CD14-positive monocyte (primary cell): ENCODE measurements around the gene GTF2A1L. TPM values are rescaled to one million over a fixed set of nuclear protein-coding genes. Genes with fewer than 3 reads are reported as not detected.
A peak's percentile ranks its signal among the peaks of the same experiment; 100 is the strongest.
"Not testable (repeated sequence)": the region's sequence is repeated elsewhere in the genome, so short reads cannot be mapped to it uniquely, and the experiment has no call there.

Source experiments
- DNase-seq, 3 donors: peaks; one replicate each; pipeline ENCODE4 v3.0.0-alpha.2; 2011 to 2022
- H2AFZ ChIP-seq: 2 replicates; pipeline ENCODE4 v1.6.0; 2012; ENCODE audit warnings: mild to moderate bottlenecking, low read depth, low read length, inconsistent platforms; ENCODE audit not compliant: insufficient read depth, poor library complexity, severe bottlenecking
- H3K27ac ChIP-seq, 2 donors: 1 replicate in 1 of 2; 2 replicates in 1 of 2; pipeline ENCODE4 v1.5.1; 2012 to 2013; ENCODE audit warnings: low read length in 2 of 2, control low read depth in 1 of 2, inconsistent platforms in 1 of 2, low read depth in 1 of 2, mild to moderate bottlenecking in 1 of 2
- H3K27me3 ChIP-seq, 2 donors: one replicate each; pipeline versions ENCODE4 v1.6.0 to v1.6.1; 2011 to 2013; ENCODE audit warnings: low read length in 2 of 2; ENCODE audit not compliant: control insufficient read depth in 2 of 2, insufficient read depth in 2 of 2
- H3K36me3 ChIP-seq, 2 donors: replicated peaks in 1 of 2; 1 replicate in 1 of 2; 2 replicates in 1 of 2; pipeline versions ENCODE4 v1.5.1 to v1.6.1; 2012 to 2013; ENCODE audit warnings: low read length in 2 of 2, control low read depth in 1 of 2, inconsistent platforms in 1 of 2, mild to moderate bottlenecking in 1 of 2; ENCODE audit not compliant: insufficient read depth in 2 of 2, control insufficient read depth in 1 of 2
- H3K4me1 ChIP-seq, 2 donors: 1 replicate in 1 of 2; 2 replicates in 1 of 2; pipeline versions ENCODE4 v1.5.1 to v1.6.1; 2012 to 2013; ENCODE audit warnings: low read length in 2 of 2, control low read depth in 1 of 2, inconsistent platforms in 1 of 2, mild to moderate bottlenecking in 1 of 2, moderate library complexity in 1 of 2; ENCODE audit not compliant: insufficient read depth in 2 of 2, control insufficient read depth in 1 of 2
- H3K4me2 ChIP-seq: replicated peaks from 2 replicates; pipeline ENCODE3; 2012; ENCODE audit warnings: low read length, moderate library complexity, mild to moderate bottlenecking; ENCODE audit not compliant: poor library complexity, severe bottlenecking; ENCODE audit errors: extremely low read depth
- H3K4me3 ChIP-seq, 3 experiments: fragments of 200-600 bp in 1 of 3; sonication (generic) in 1 of 3; replicated peaks in 1 of 3; 1 replicate in 2 of 3; 2 replicates in 1 of 3; pipeline ENCODE4 v1.5.1; 2011 to 2013; ENCODE audit warnings: low read length in 3 of 3, mild to moderate bottlenecking in 3 of 3, control low read depth in 2 of 3, low read depth in 2 of 3, inconsistent platforms in 1 of 3, moderate library complexity in 1 of 3
- H3K79me2 ChIP-seq: 2 replicates; pipeline ENCODE4 v1.6.0; 2012; ENCODE audit warnings: mild to moderate bottlenecking, control low read depth, inconsistent platforms, low read length, moderate library complexity; ENCODE audit not compliant: insufficient read depth
- H3K9ac ChIP-seq: 2 replicates; pipeline ENCODE4 v1.6.0; 2017; ENCODE audit warnings: low read length, mild to moderate bottlenecking; ENCODE audit not compliant: insufficient read depth, poor library complexity, severe bottlenecking
- H3K9me3 ChIP-seq, 2 donors: replicated peaks in 1 of 2; 1 replicate in 1 of 2; 2 replicates in 1 of 2; pipeline versions ENCODE4 v1.5.1 to v1.6.1; 2012 to 2013; ENCODE audit warnings: low read length in 2 of 2, control low read depth in 1 of 2; ENCODE audit not compliant: control insufficient read depth in 1 of 2, insufficient read depth in 1 of 2
- H4K20me1 ChIP-seq: 2 replicates; pipeline ENCODE4 v1.6.0; 2012; ENCODE audit warnings: mild to moderate bottlenecking, low read length, control low read depth, moderate library complexity; ENCODE audit not compliant: insufficient read depth
- H3K27ac Mint-ChIP-seq, 7 donors: one replicate each; pipeline ENCODE4 v1.8.0; 2020; ENCODE audit warnings: mild to moderate bottlenecking in 7 of 7, mixed read lengths in 7 of 7, moderate library complexity in 6 of 7, inconsistent platforms in 2 of 7
- H3K27me3 Mint-ChIP-seq, 3 donors: one replicate each; pipeline ENCODE4 v1.8.0; 2021 to 2022; ENCODE audit warnings: low read depth in 3 of 3, mild to moderate bottlenecking in 3 of 3, mixed read lengths in 3 of 3, moderate library complexity in 3 of 3, inconsistent platforms in 1 of 3
- H3K36me3 Mint-ChIP-seq, 2 donors: one replicate each; pipeline ENCODE4 v1.8.0; 2020; ENCODE audit warnings: mixed read lengths in 2 of 2, inconsistent platforms in 1 of 2, mild to moderate bottlenecking in 1 of 2
- H3K4me1 Mint-ChIP-seq: one replicate; pipeline ENCODE4 v1.8.0; 2020; ENCODE audit warnings: mild to moderate bottlenecking, mixed read lengths
- H3K4me3 Mint-ChIP-seq, 2 donors: one replicate each; pipeline ENCODE4 v1.8.0; 2020; ENCODE audit warnings: mild to moderate bottlenecking in 2 of 2, mixed read lengths in 2 of 2, moderate library complexity in 1 of 2
- H3K9me3 Mint-ChIP-seq, 7 donors: one replicate each; pipeline ENCODE4 v1.8.0; 2020 to 2022; ENCODE audit warnings: mixed read lengths in 7 of 7, mild to moderate bottlenecking in 6 of 7, moderate library complexity in 6 of 7, inconsistent platforms in 2 of 7
- CTCF ChIP-seq: fragments of 200-600 bp; IDR thresholded peaks from one replicate; pipeline ENCODE4 v1.8.0; 2022; ENCODE audit warnings: antibody characterized with exemption, mild to moderate bottlenecking
- WGBS: methylation state at CpG from one replicate; pipeline ENCODE4 v1.1.5; 2013; ENCODE audit warnings: missing lambda C conversion rate; ENCODE audit not compliant: insufficient coverage; 5-methylcytosine and 5-hydroxymethylcytosine counted together
- intact Hi-C, 2 donors: fragments of 100-400 bp; cut with micrococcal nuclease; formaldehyde crosslinking; loops; one replicate each; pipeline versions ENCODE4 v1.15.0 to v1.15.1; 2023
- polyA plus RNA-seq, 3 donors: library from polyadenylated mRNA; depleted of rRNA in 1 of 3; unstranded in 2 of 3; stranded (reverse) in 1 of 3; fragments of 300-500 nt in 2 of 3; fragments of >200 nt in 1 of 3; fragmentation: Illumina TruSeq in 2 of 3; gene quantifications; 1 replicate in 2 of 3; 2 replicates in 1 of 3; pipeline ENCODE4 v1.2.3, GENCODE V29; 2012 to 2021

The GTF2A1L gene
- polyA plus RNA-seq, 3 donors, result not detected

GRCh38 chr2:48619526-48619925 lies 1.9 kb downstream of the GTF2A1L start:
- no peak overlapping the region for H3K27ac Mint-ChIP-seq
- no peak for DNase-seq
- no CpG with 5 or more reads among the region's 2 CpGs for WGBS

GRCh38 chr2:48620604-48621003 lies 2.9 kb downstream of the GTF2A1L start:
- Histone ChIP-seq H3K79me2 (no peaks in the 10 kb centered on the region), H3K9ac (no peak overlapping the region), H3K36me3 (no peaks in the 10 kb centered on the region), H3K4me2 (no peak overlapping the region), H3K27ac (no peak overlapping the region), H3K4me1 (no peaks in the 10 kb centered on the region), H3K9me3 (no peaks in the 10 kb centered on the region), H3K27me3 (no peaks in the 10 kb centered on the region), H3K4me3 (no peak overlapping the region), H4K20me1 (no peaks in the 10 kb centered on the region), H2AFZ (no peak overlapping the region)
- intact Hi-C loops, result no loop called here
- peaks cover 2 to 10% (median 4%) of the 10 kb centered on the region in 3 donors for H3K27me3 Mint-ChIP-seq
- H3K27ac Mint-ChIP-seq, result peak overlapping the region in 1 of 7 donors; percentile 50
- H3K4me1 Mint-ChIP-seq, result no peaks in the 10 kb centered on the region
- no peak for DNase-seq
- peaks cover 0 to 6% (median 0%) of the 10 kb centered on the region in 7 donors for H3K9me3 Mint-ChIP-seq
- H3K4me3 Mint-ChIP-seq, result no peak overlapping the region
- WGBS, result 79% methylated on average over 2 of the region's 7 CpGs
- no peak for TF ChIP-seq CTCF
- H3K36me3 Mint-ChIP-seq, result no peaks in the 10 kb centered on the region

More at GRCh38 chr2:48619526-48619925, 1.9 kb downstream of the GTF2A1L start:
- Histone ChIP-seq H3K4me3 (no peak overlapping the region), H3K4me1 (no peaks in the 10 kb centered on the region), H3K4me2 (no peak overlapping the region), H3K9me3 (no peaks in the 10 kb centered on the region), H3K27ac (no peak overlapping the region), H3K79me2 (no peaks in the 10 kb centered on the region), H4K20me1 (no peaks in the 10 kb centered on the region), H3K36me3 (no peaks in the 10 kb centered on the region), H2AFZ (no peak overlapping the region), H3K27me3 (no peaks in the 10 kb centered on the region), H3K9ac (no peak overlapping the region)
- H3K4me3 Mint-ChIP-seq, result no peak overlapping the region
- H3K4me1 Mint-ChIP-seq, result no peaks in the 10 kb centered on the region
- H3K9me3 Mint-ChIP-seq, result peaks cover 0 to 10% (median 5%) of the 10 kb centered on the region in 7 donors
- TF ChIP-seq CTCF, result no peak
- intact Hi-C loops, result no loop called here
- H3K36me3 Mint-ChIP-seq, result no peaks in the 10 kb centered on the region
- peaks cover 2 to 9% (median 4%) of the 10 kb centered on the region in 3 donors for H3K27me3 Mint-ChIP-seq

GRCh38 chr2:48622691-48623090 lies 5.0 kb downstream of the GTF2A1L start:
- H3K79me2 ChIP-seq, H3K27ac ChIP-seq, H2AFZ ChIP-seq, DNase-seq, H3K4me1 Mint-ChIP-seq, H3K4me2 ChIP-seq, H3K27me3 ChIP-seq, H4K20me1 ChIP-seq, H3K36me3 ChIP-seq, H3K4me3 ChIP-seq, H3K9ac ChIP-seq, H3K9me3 ChIP-seq, intact Hi-C loops, H3K4me1 ChIP-seq, H3K4me3 Mint-ChIP-seq, H3K9me3 Mint-ChIP-seq, H3K36me3 Mint-ChIP-seq, H3K27ac Mint-ChIP-seq: not testable (repeated sequence)
- peaks cover 0 to 11% (median 4%) of the 10 kb centered on the region in 3 donors for H3K27me3 Mint-ChIP-seq
- WGBS, result no CpG with 5 or more reads among the region's 5 CpGs
